Endothelial cell of umbilical vein (primary cell): ENCODE measurements around the gene CHI3L2. TPM values are rescaled to one million over a fixed set of nuclear protein-coding genes. Genes with fewer than 3 reads are reported as not detected.

ENCODE experiments used
- BruUV-seq: library from RNA; stranded (reverse); fragments of 400-500 nt; replicated peaks from 2 replicates; lab custom pipeline; 2021; lab: Mats Ljungman, UMichigan
- CTCF ChIA-PET: fragments of 300-600, 350-600 bp; sonication (Branson Sonifier 250); formaldehyde crosslinking; loops from one replicate; lab custom pipeline; 2021; ENCODE audit warnings: antibody characterized with exemption, inconsistent platforms; lab: Charles Lee
- POLR2A ChIA-PET: fragments of 300-600, 350-600 bp; sonication (Branson Sonifier 250); formaldehyde crosslinking; loops from one replicate; lab custom pipeline; 2021; ENCODE audit warnings: antibody characterized with exemption, inconsistent platforms; lab: Charles Lee
- DNase-seq: peaks from one replicate; pipeline ENCODE4 v3.0.0-alpha.2; 2011; ENCODE audit warnings: low read depth, low spot score
- FAIRE-seq: peaks from 2 replicates; lab custom pipeline; 2011; peaks lifted over from hg19 to GRCh38; lab: Jason Lieb, UNC
- H2AFZ ChIP-seq: 2 replicates; pipeline ENCODE4 v1.6.0; 2012; ENCODE audit warnings: low read depth, low read length, control low read depth, inconsistent platforms
- H3K27ac ChIP-seq: 2 replicates; pipeline ENCODE4 v1.5.1; 2011; ENCODE audit warnings: low read depth, mild to moderate bottlenecking, control low read depth, low read length, moderate library complexity; ENCODE audit not compliant: insufficient read depth
- H3K27me3 ChIP-seq, 2 experiments: 2 replicates each; pipeline versions ENCODE4 v1.6.0 to v1.6.1; 2011; ENCODE audit warnings: low read length in 2 of 2, mixed read lengths in 1 of 2; ENCODE audit not compliant: control insufficient read depth in 2 of 2, insufficient read depth in 2 of 2
- H3K36me3 ChIP-seq, 2 experiments: 2 replicates in 1 of 2; 3 replicates in 1 of 2; pipeline ENCODE4 v1.5.1; 2011; ENCODE audit warnings: low read length in 2 of 2, mild to moderate bottlenecking in 1 of 2, moderate library complexity in 1 of 2; ENCODE audit not compliant: control insufficient read depth in 2 of 2, insufficient read depth in 2 of 2; ENCODE audit errors: extremely low read depth in 1 of 2
- H3K4me1 ChIP-seq: 3 replicates; pipeline ENCODE4 v1.5.1; 2011; ENCODE audit warnings: mild to moderate bottlenecking, low read length; ENCODE audit not compliant: control insufficient read depth, insufficient read depth; ENCODE audit errors: extremely low read depth
- H3K4me2 ChIP-seq: 2 replicates; pipeline ENCODE4 v1.6.1; 2011; ENCODE audit warnings: low read length, control low read depth, mixed read lengths; ENCODE audit not compliant: insufficient read depth
- H3K4me3 ChIP-seq, 3 experiments: fragments of 200-600 bp in 1 of 3; sonication (generic), shearing (Covaris generic) in 1 of 3; replicated peaks in 1 of 3; 2 replicates each; pipeline ENCODE4 v1.5.1; 2011 to 2016; ENCODE audit warnings: control low read depth in 3 of 3, low read length in 3 of 3, mild to moderate bottlenecking in 2 of 3, inconsistent platforms in 1 of 3, low read depth in 1 of 3, moderate library complexity in 1 of 3; ENCODE audit not compliant: insufficient read depth in 1 of 3
- H3K79me2 ChIP-seq: 2 replicates; pipeline ENCODE4 v1.6.0; 2012; ENCODE audit warnings: low read length, inconsistent platforms; ENCODE audit not compliant: control insufficient read depth, insufficient read depth
- H3K9ac ChIP-seq: replicated peaks from 2 replicates; pipeline ENCODE3; 2011; ENCODE audit warnings: low read length, control low read depth; ENCODE audit not compliant: insufficient read depth; ENCODE audit errors: extremely low read depth
- H3K9me1 ChIP-seq: replicated peaks from 3 replicates; pipeline ENCODE4 v1.6.0; 2011; ENCODE audit warnings: mild to moderate bottlenecking, low read length; ENCODE audit not compliant: control insufficient read depth, insufficient read depth; ENCODE audit errors: extremely low read depth
- H3K9me3 ChIP-seq: replicated peaks from 2 replicates; pipeline ENCODE4 v1.5.1; 2012; ENCODE audit warnings: low read length, inconsistent platforms; ENCODE audit not compliant: control insufficient read depth, insufficient read depth
- H4K20me1 ChIP-seq: replicated peaks from 2 replicates; pipeline ENCODE3; 2011; ENCODE audit warnings: mild to moderate bottlenecking, low read length; ENCODE audit not compliant: control insufficient read depth, insufficient read depth; ENCODE audit errors: extremely low read depth
- JUN ChIP-seq: IDR thresholded peaks from 2 replicates; pipeline ENCODE4 v1.6.1; 2011; ENCODE audit warnings: borderline replicate concordance, low read depth; ENCODE audit not compliant: insufficient read length, insufficient read depth
- dilution Hi-C: fragments of 300-500 bp; cut with MboI; formaldehyde crosslinking; loops from one replicate; pipeline ENCODE4 v1.15.0; 2019; ENCODE audit warnings: low sequenced_read_pairs; ENCODE audit not compliant: extremely low pct_ligation_motif_present
- intact Hi-C: fragments of 100-400 bp; cut with micrococcal nuclease; formaldehyde crosslinking; loops from one replicate; pipeline ENCODE4 v1.10.0; 2022
- polyA plus RNA-seq, 4 experiments: library from polyadenylated mRNA; depleted of rRNA in 3 of 4; stranded (reverse) in 3 of 4; unstranded in 1 of 4; fragments of >200 nt; gene quantifications; 2 replicates each; pipeline versions ENCODE4 v1.2.1 to v1.2.3, GENCODE V29; 2011 to 2012; ENCODE audit warnings: missing spikeins in 1 of 4
- total RNA-seq: library from RNA; stranded (reverse); gene quantifications from 2 replicates; pipeline ENCODE4 v1.2.3, GENCODE V29; 2021
- TF ChIP-seq, protein P1 (sequence below), 2 donors: IDR thresholded peaks; 1 replicate in 1 of 2; 2 replicates in 1 of 2; pipeline ENCODE4 v1.5.1; 2011; ENCODE audit warnings: low read length in 2 of 2, mild to moderate bottlenecking in 2 of 2, moderate library complexity in 2 of 2, control low read depth in 1 of 2, inconsistent platforms in 1 of 2, low read depth in 1 of 2; ENCODE audit not compliant: insufficient read depth in 1 of 2; ENCODE audit errors: extremely low read depth in 1 of 2

CHI3L2 gene
- total and polyA plus RNA-seq, 2 donors (not counting 3 experiments of a cell fraction or from before 2014, with no cell fraction given): not detected

DNA sequence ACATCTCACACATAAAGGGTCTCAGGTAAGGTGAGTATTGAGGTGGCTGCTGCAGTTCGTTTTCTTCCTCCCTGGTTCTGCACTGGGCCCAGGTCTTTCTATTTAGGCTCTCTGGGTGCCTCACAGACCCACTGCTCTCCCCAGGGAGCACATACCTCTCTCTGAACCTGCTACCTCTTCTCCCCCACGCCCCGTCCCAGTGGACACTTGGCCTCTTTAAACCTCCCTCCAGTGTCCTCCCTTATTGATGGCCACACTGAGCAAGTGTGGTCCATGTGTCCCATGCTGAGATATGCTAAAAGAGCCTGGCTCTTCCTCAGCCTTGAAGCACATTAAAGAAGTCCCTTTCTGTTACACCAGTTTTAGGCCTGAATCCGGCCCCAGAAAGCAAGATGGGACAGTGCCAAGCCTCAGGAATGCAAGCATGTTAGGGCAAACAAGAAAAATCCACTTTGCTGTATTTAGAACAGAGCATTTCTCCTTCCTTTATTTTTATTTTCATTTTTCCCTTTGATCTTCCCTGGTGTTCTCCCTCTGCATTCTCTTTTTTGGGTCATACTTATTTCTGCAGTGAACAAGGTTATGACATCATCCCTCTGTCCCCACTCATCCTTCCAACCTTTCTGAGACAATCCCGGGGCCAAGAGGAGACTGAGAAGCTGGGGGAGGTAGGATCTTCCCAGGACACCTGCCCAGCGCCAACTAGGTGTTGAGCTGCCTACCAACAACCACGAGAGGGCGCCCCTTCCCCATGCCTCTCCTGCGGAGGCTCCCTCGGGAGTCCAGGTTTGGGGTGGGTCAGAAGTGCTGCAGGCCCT, 5.0 kb upstream of the CHI3L2 start:
- no peak for TF ChIP-seq JUN
- TF ChIP-seq, protein P1, sequence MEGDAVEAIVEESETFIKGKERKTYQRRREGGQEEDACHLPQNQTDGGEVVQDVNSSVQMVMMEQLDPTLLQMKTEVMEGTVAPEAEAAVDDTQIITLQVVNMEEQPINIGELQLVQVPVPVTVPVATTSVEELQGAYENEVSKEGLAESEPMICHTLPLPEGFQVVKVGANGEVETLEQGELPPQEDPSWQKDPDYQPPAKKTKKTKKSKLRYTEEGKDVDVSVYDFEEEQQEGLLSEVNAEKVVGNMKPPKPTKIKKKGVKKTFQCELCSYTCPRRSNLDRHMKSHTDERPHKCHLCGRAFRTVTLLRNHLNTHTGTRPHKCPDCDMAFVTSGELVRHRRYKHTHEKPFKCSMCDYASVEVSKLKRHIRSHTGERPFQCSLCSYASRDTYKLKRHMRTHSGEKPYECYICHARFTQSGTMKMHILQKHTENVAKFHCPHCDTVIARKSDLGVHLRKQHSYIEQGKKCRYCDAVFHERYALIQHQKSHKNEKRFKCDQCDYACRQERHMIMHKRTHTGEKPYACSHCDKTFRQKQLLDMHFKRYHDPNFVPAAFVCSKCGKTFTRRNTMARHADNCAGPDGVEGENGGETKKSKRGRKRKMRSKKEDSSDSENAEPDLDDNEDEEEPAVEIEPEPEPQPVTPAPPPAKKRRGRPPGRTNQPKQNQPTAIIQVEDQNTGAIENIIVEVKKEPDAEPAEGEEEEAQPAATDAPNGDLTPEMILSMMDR (IDR thresholded peaks at IDR 0.05; ENCODE audit: extremely low read depth in 1 of 2, insufficient read depth in 1 of 2, low read depth in 1 of 2, low read length in 2 of 2): peak; percentile 80 to 97
- Histone ChIP-seq H4K20me1 (no peaks in the 10 kb centered on the region), H3K27me3 (peaks cover 5 to 8% of the 10 kb centered on the region in 2 experiments), H3K4me2 (no peak overlapping the region), H3K4me1 (no peaks in the 10 kb centered on the region), H2AFZ (no peak overlapping the region), H3K9ac (no peak overlapping the region), H3K9me3 (no peaks in the 10 kb centered on the region), H3K79me2 (no peaks in the 10 kb centered on the region), H3K9me1 (no peaks in the 10 kb centered on the region), H3K4me3 (no peak overlapping the region), H3K27ac (no peak overlapping the region), H3K36me3 (no peaks in the 10 kb centered on the region)
- intact Hi-C loops (loop anchor here (1.0 kb wide), 2 partner anchors 178 to 547 kb away; no protein-coding TSS in a partner anchor), dilution Hi-C loops (no loop called here)
- ChIA-PET POLR2A (no interaction called here), CTCF (interaction anchor here (0.6 to 7.4 kb wide), 29 partner anchors 8 to 547 kb away, joined by 3 to 266 read pairs (median 5); partner anchors contain the start of genes ATP5PB and WDR77)
- FAIRE-seq (peak; percentile 81), DNase-seq (peak; percentile 56)
- BruUV-seq: no TSS peak
